HG02610 (cell line): ENCODE measurements around the gene NR3C2.
"Not testable (repeated sequence)": the region's sequence is repeated elsewhere in the genome, so short reads cannot be mapped to it uniquely, and the experiment has no call there.

Experiments used
- ATAC-seq: cut with Tn5 transposase; IDR thresholded peaks from one replicate; pipeline ENCODE4 v1.9.1; 2021; ENCODE audit warnings: mild to moderate bottlenecking, moderate library complexity; ENCODE audit not compliant: unreplicated experiment

Gene NR3C2

GRCh38 chr4:148182230-148182911 is 259.8 kb downstream of the NR3C2 start:
- no peak for ATAC-seq

GRCh38 chr4:148173397-148174017 is 268.7 kb downstream of the NR3C2 start:
- ATAC-seq, result no peak

GRCh38 chr4:148171596-148171995 is 270.6 kb downstream of the NR3C2 start:
- no peak for ATAC-seq

- no peak for ATAC-seq
Observed at GRCh38 chr4:148170408-148171365, 271.5 kb downstream of the NR3C2 start.

GRCh38 chr4:148166132-148166591 is 276.1 kb downstream of the NR3C2 start:
- ATAC-seq, result no peak

- ATAC-seq, result no peak
Observed at GRCh38 chr4:148164557-148164956, 277.7 kb downstream of the NR3C2 start.

GRCh38 chr4:148162991-148163390 is 279.2 kb downstream of the NR3C2 start:
- no peak for ATAC-seq

- no peak for ATAC-seq
Observed at GRCh38 chr4:148162519-148162918, 279.7 kb downstream of the NR3C2 start.

- no peak for ATAC-seq
Observed at GRCh38 chr4:148161601-148162000, 280.6 kb downstream of the NR3C2 start.

- no peak for ATAC-seq
Observed at GRCh38 chr4:148159793-148160192, 282.4 kb downstream of the NR3C2 start.

GRCh38 chr4:148154769-148155168 is 287.4 kb downstream of the NR3C2 start:
- no peak for ATAC-seq

GRCh38 chr4:148152868-148153625 is 289.2 kb downstream of the NR3C2 start:
- ATAC-seq, result no peak

GRCh38 chr4:148151806-148152205 is 290.4 kb downstream of the NR3C2 start:
- ATAC-seq, result no peak

- ATAC-seq, result no peak
Observed at GRCh38 chr4:148145475-148145874, 296.7 kb downstream of the NR3C2 start.

- no peak for ATAC-seq
Observed at GRCh38 chr4:148143174-148143573, 299.0 kb downstream of the NR3C2 start.

GRCh38 chr4:148141501-148141900 is 300.7 kb downstream of the NR3C2 start:
- no peak for ATAC-seq

- ATAC-seq, result no peak
Observed at GRCh38 chr4:148126825-148127224, 315.4 kb downstream of the NR3C2 start.

- no peak for ATAC-seq
Observed at GRCh38 chr4:148124512-148124911, 317.7 kb downstream of the NR3C2 start.

GRCh38 chr4:148123161-148123560 is 319.1 kb downstream of the NR3C2 start:
- not testable (repeated sequence) for ATAC-seq

- ATAC-seq, result no peak
Observed at GRCh38 chr4:148120216-148120615, 322.0 kb downstream of the NR3C2 start.

- ATAC-seq, result no peak
Observed at GRCh38 chr4:148118633-148119032, 323.6 kb downstream of the NR3C2 start.
